ENCODE data around the gene CYP2J2.
"Not testable (repeated sequence)": the region's sequence is repeated elsewhere in the genome, so short reads cannot be mapped to it uniquely, and the experiment has no call there.

CYP2J2 gene

DNA sequence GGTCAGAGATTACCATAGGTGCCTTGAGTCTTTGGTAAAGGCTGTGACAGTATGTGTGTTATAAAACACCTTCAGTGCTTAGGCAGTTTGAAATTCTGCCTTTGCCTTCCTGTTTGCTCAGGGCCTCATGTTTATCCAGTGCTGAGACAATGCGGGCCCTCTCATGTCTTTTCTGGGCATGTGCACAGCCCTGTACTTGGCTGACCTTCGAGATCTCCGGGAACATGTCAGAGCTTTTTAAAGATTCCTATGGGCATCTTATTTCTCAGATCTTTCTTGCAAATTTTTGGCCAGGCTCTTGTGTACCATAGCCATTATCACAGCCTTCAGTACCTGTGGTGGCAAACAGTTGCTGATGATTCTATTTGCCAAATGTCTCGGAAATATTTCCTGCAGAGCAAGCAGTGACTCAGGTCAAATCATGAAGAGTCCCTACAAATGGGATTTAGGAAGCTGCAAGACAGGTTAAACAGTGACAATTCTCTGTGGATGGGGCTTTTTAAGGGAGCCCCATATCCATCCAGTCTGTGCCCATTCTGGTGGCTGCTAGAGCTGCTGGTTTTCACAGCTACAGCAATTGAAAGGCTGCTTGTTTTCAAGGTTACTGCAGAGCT is 69.7 kb downstream of the CYP2J2 start:
- Histone ChIP-seq H3K4me1 (ENCODE audit: insufficient read depth, low read length) (no peaks in the 10 kb centered on the region), H3K9ac (ENCODE audit: low read length) (no peak overlapping the region), H3K27me3 (ENCODE audit: control insufficient read depth in 1 of 2, insufficient read depth in 2 of 2, low read length in 2 of 2) (no peaks in the 10 kb centered on the region), H3K4me3 (ENCODE audit: low read depth in 1 of 2, low read length in 2 of 2) (no peak overlapping the region), H3K36me3 (ENCODE audit: insufficient read depth, low read length) (no peaks in the 10 kb centered on the region), H3K27ac (ENCODE audit: low read depth, low read length) (no peak overlapping the region), H3K9me3 (ENCODE audit: low read length) (no peaks in the 10 kb centered on the region)

DNA sequence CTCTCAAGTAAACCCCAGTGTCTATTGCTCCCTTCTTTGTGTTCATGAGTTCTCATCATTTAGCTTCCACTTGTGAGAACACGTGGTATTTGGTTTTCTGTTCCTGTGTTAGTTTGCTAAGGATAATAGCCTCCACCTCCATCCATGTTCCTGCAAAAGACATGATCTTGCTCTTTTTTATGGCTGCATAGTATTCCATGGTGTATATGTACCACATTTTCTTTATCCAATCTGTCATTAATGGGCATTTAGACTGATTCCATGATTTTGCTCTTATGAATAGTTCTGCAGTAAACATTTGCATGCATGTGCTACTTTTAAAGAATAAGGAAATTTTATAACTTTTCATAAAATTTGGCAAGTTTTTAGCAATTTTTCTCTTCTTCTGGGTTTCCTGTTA is 71.3 kb downstream of the CYP2J2 start:
- H3K4me1 ChIP-seq (ENCODE audit: insufficient read depth, low read length); H3K4me3 ChIP-seq (ENCODE audit: low read depth in 1 of 2, low read length in 2 of 2); H3K27ac ChIP-seq (ENCODE audit: low read depth, low read length); H3K27me3 ChIP-seq (ENCODE audit: control insufficient read depth in 1 of 2, insufficient read depth in 2 of 2, low read length in 2 of 2); H3K9me3 ChIP-seq (ENCODE audit: low read length); H3K36me3 ChIP-seq (ENCODE audit: insufficient read depth, low read length); H3K9ac ChIP-seq (ENCODE audit: low read length): not testable (repeated sequence)

DNA sequence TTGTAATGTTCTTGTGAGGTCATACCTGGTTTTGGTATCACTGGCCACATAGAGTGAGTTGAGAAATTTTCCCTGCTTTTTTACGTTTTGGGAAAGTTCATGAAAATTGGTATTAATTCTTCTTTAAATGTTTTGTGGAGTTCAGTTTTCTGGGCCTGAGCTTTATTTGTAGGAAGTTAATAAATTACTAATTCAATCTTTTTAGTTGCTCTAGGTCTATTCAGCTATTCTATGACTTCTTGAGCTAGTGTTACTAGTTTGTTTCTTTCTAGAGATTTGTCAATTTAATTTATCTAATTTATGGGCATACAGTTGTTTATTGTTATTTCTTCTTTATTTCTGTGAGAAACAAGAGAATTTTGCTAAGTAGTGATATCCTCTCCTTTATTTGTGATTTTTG is 74.5 kb downstream of the CYP2J2 start:
- Histone ChIP-seq H3K27me3 (ENCODE audit: control insufficient read depth in 1 of 2, insufficient read depth in 2 of 2, low read length in 2 of 2) (no peaks in the 10 kb centered on the region), H3K4me1 (ENCODE audit: insufficient read depth, low read length) (no peaks in the 10 kb centered on the region), H3K4me3 (ENCODE audit: low read depth in 1 of 2, low read length in 2 of 2) (no peak overlapping the region), H3K9ac (ENCODE audit: low read length) (no peak overlapping the region), H3K9me3 (ENCODE audit: low read length) (no peaks in the 10 kb centered on the region), H3K27ac (ENCODE audit: low read depth, low read length) (no peak overlapping the region), H3K36me3 (ENCODE audit: insufficient read depth, low read length) (no peaks in the 10 kb centered on the region)

DNA sequence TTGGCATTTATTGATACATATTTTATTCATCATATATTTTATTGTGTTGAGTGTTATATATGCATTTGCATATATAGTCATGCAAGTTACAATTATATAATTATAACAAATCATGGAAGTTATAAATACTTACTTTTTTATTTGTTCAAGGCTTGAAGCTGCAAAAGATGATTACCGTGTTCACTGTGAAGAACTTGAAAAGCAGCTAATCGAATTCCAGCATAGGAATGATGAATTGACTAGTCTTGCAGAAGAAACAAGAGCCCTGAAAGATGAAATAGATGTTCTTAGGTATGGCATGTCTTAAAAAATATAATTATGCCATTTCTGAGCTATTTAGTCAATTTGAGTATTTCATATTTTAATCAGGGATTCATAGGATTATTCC is 79.7 kb downstream of the CYP2J2 start:
- Histone ChIP-seq H3K4me3 (ENCODE audit: low read depth in 1 of 2, low read length in 2 of 2) (no peak overlapping the region), H3K27ac (ENCODE audit: low read depth, low read length) (no peak overlapping the region), H3K9me3 (ENCODE audit: low read length) (no peaks in the 10 kb centered on the region), H3K9ac (ENCODE audit: low read length) (no peak overlapping the region), H3K36me3 (ENCODE audit: insufficient read depth, low read length) (no peaks in the 10 kb centered on the region), H3K4me1 (ENCODE audit: insufficient read depth, low read length) (no peaks in the 10 kb centered on the region), H3K27me3 (ENCODE audit: control insufficient read depth in 1 of 2, insufficient read depth in 2 of 2, low read length in 2 of 2) (no peaks in the 10 kb centered on the region)

DNA sequence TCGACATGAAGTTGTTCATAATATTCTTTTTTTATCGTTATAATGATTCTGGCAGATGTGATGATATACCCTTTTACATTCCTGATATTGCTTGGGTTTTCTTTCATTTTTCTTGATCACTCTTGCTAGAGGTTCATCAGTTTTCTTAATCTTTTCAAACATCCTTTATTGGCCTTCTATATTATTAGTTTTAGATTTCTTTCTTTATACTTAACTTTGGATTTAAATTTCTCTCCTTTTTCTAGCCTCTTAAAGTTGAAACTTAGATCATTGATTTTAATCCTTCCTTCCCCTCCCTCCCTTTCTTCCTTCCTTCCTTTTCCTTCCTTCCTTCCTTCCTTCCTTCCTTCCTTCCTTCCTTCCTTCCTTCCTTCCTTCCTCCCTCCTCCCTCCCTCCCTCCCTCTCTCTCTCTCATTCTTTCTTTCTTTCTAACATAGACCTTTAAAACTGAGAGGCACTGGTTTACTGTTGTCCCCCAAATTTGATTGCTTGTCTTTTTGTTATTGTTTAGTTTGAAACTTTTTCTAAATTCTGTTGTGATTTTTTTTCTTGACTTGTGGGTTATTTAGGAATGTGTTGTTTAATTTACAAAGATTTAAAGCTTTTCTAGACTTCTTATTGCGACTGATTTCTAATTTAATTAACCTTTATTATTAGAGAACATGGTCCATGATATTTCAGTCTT is 80.2 kb downstream of the CYP2J2 start:
- Histone ChIP-seq H3K4me1 (ENCODE audit: insufficient read depth, low read length) (no peaks in the 10 kb centered on the region), H3K9ac (ENCODE audit: low read length) (no peak overlapping the region), H3K9me3 (ENCODE audit: low read length) (no peaks in the 10 kb centered on the region), H3K4me3 (ENCODE audit: low read depth in 1 of 2, low read length in 2 of 2) (no peak overlapping the region), H3K27me3 (ENCODE audit: control insufficient read depth in 1 of 2, insufficient read depth in 2 of 2, low read length in 2 of 2) (no peaks in the 10 kb centered on the region), H3K27ac (ENCODE audit: low read depth, low read length) (no peak overlapping the region), H3K36me3 (ENCODE audit: insufficient read depth, low read length) (no peaks in the 10 kb centered on the region)

DNA sequence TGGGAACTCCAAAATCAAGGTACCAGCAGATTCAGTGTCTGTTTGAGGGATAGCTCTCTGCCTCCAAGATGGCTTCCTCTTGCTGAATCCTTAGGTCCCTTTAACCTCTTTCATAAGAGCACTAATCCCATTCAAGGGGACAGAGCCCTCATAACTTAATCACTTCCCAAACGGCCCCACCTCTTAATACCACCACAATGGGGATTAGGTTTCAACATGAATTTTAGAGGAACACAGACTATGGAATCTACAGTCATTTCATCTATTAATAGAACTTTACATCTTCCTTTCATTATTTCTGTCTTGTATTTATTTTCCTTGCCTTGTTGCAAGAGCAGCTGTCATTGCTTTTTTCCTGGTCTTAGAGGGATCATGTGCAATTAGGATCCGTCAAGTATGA is 81.5 kb downstream of the CYP2J2 start:
- Histone ChIP-seq H3K36me3 (ENCODE audit: insufficient read depth, low read length) (no peaks in the 10 kb centered on the region), H3K4me1 (ENCODE audit: insufficient read depth, low read length) (no peaks in the 10 kb centered on the region), H3K9me3 (ENCODE audit: low read length) (no peaks in the 10 kb centered on the region), H3K4me3 (ENCODE audit: low read depth in 1 of 2, low read length in 2 of 2) (no peak overlapping the region), H3K9ac (ENCODE audit: low read length) (no peak overlapping the region), H3K27ac (ENCODE audit: low read depth, low read length) (no peak overlapping the region), H3K27me3 (ENCODE audit: control insufficient read depth in 1 of 2, insufficient read depth in 2 of 2, low read length in 2 of 2) (no peaks in the 10 kb centered on the region)
